Erythroblast (primary cell): ENCODE data around the gene RPH3AL.

Source experiments
- GATA1 ChIP-seq: IDR thresholded peaks from 2 replicates; pipeline ENCODE4 v1.6.1; 2011; ENCODE audit warnings: low read depth, mild to moderate bottlenecking, control low read depth, low read length, moderate library complexity
- POLR2A ChIP-seq: IDR thresholded peaks from 2 replicates; pipeline ENCODE4 v1.6.1; 2011; ENCODE audit warnings: mild to moderate bottlenecking, low read length

GRCh38 chr17:205817-206216 is 146.8 kb downstream of the RPH3AL start:
- no peak for TF ChIP-seq POLR2A
- TF ChIP-seq GATA1, result no peak
